ENCODE results near the gene SYT13. TPM values are rescaled to one million over a fixed set of nuclear protein-coding genes. Genes with fewer than 3 reads are reported as not detected.
A peak's percentile ranks its signal among the peaks of the same experiment; 100 is the strongest.

SYT13 gene
- total and polyA plus RNA-seq, 2 of the 4 experiments (the other 2 are of a cell fraction): not detected

DNA sequence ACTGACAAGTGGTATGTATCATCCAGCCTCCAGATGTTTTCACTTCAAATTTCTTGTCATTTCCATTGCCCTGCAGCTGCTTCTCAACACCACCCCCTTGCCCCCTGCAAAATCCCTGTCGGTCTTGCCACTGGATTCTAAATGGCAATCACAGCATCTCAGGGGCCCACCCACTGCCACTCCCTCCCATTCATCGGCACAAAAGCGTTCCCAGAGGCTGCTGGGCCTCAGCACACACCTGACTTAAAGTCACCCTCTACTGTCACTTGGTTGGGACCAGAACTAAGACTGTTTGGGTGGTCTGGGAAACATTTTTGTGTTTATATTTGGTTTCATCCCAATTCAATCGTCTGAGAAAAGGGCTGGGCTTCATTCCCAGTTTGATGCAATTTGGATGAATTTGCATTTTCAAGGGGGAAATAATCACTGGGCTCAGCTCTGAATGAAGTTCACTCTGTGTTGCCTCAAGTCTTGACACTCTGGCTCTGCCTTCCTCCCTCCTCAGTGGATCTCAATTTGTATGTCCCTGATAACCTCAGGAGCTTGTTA lies 27.1 kb downstream of the SYT13 start:
- no peaks in the 10 kb centered on the region for H3K9me3 ChIP-seq (ENCODE audit: control insufficient read depth, insufficient read depth, low read length)
- no peak overlapping the region for H3K4ac ChIP-seq (ENCODE audit: low read depth, low read length)
- no peaks in the 10 kb centered on the region for H3K36me3 ChIP-seq (ENCODE audit: control insufficient read depth, insufficient read depth, low read length)
- in situ Hi-C loops (cut with MboI; ENCODE audit: low sequenced_read_pairs) (no loop called here), intact Hi-C loops (cut with micrococcal nuclease) (no loop called here), dilution Hi-C loops (cut with HindIII; ENCODE audit: low sequenced_read_pairs, unreplicated experiment) (no loop called here)
- no TSS peak for BruUV-seq (replicated peaks)
- no peaks in the 10 kb centered on the region for H3K9me1 ChIP-seq (ENCODE audit: insufficient read depth, low read length)
- H2BK15ac ChIP-seq (ENCODE audit: low read depth, low read length): no peak overlapping the region
- DNase-seq: no peak
- H3K4me1 ChIP-seq (ENCODE audit: control insufficient read depth, insufficient read depth, low read length): 0 out of 2 replicates have a peak, but pooled peaks cover 1% of the 10 kb centered on the region
- H3K27ac ChIP-seq (ENCODE audit: insufficient read depth, low read length): no peak overlapping the region
- no peak overlapping the region for H3K56ac ChIP-seq (ENCODE audit: extremely low read depth, insufficient read depth, low read length)
- no peak overlapping the region for H3K14ac ChIP-seq (replicated peaks; ENCODE audit: low read depth, low read length)
- H2AK9ac ChIP-seq (replicated peaks; ENCODE audit: low read depth, low read length, poor library complexity): no peak overlapping the region
- H2AFZ ChIP-seq (replicated peaks; ENCODE audit: low read length, poor library complexity): peak overlapping the region; percentile 28
- no peak overlapping the region for H3K4me3 ChIP-seq (ENCODE audit: insufficient read depth, low read depth, low read length)
- no peak overlapping the region for H3K9ac ChIP-seq (ENCODE audit: low read depth, low read length)
- no peak overlapping the region for H3K23ac ChIP-seq (ENCODE audit: low read depth, low read length)
- WGBS, 2 experiments (ENCODE audit: extremely low coverage in 2 of 2, insufficient read length in 1 of 2): no CpG with 5 or more reads among the region's 4 CpGs
- no peaks in the 10 kb centered on the region for H4K20me1 ChIP-seq (ENCODE audit: insufficient read depth, low read length)
- no peak overlapping the region for H2BK120ac ChIP-seq (ENCODE audit: low read depth, low read length)
- H2BK5ac ChIP-seq (ENCODE audit: low read depth, low read length, poor library complexity, severe bottlenecking): no peak overlapping the region
- no peak for TF ChIP-seq RFX5 (IDR thresholded peaks at IDR 0.05; ENCODE audit: low read depth, low read length)
- H3K18ac ChIP-seq (ENCODE audit: low read depth, low read length): no peak overlapping the region
- no peak overlapping the region for H4K91ac ChIP-seq (ENCODE audit: insufficient read depth, low read depth, low read length)
- no peak overlapping the region for H4K8ac ChIP-seq (ENCODE audit: low read depth in 2 of 2, low read length in 2 of 2)
- ChIA-PET POLR2A (ENCODE audit: unreplicated experiment) (no interaction called here), CTCF (no interaction called here)
- no peak overlapping the region for H4K5ac ChIP-seq (ENCODE audit: low read depth, low read length)
- H3K27me3 ChIP-seq (ENCODE audit: control insufficient read depth, insufficient read depth, low read length): peaks cover 2% of the 10 kb centered on the region; the same call in 1 of the 2 replicates
- no peak for ATAC-seq (ENCODE audit: low read depth)
- no peak overlapping the region for H2AK5ac ChIP-seq (ENCODE audit: low read depth, low read length)
- no peaks in the 10 kb centered on the region for H3K79me1 ChIP-seq (ENCODE audit: low read depth in 1 of 2, low read length in 2 of 2)
- no peak overlapping the region for H2BK20ac ChIP-seq (ENCODE audit: low read depth, low read length)
- no peak overlapping the region for H3K4me2 ChIP-seq (ENCODE audit: low read depth, low read length)
